Esophagus muscularis mucosa (tissue), 4 donors: ENCODE measurements around the gene S100P. TPM values are rescaled to one million over a fixed set of nuclear protein-coding genes. Genes with fewer than 3 reads are reported as not detected.

ENCODE experiments used
- DNase-seq: peaks from one replicate; pipeline ENCODE4 v3.0.0-alpha.2; 2017; ENCODE audit errors: extremely low spot score
- H3K27ac ChIP-seq, 4 donors: fragments of 200-600 bp; sonication (generic); replicated peaks in 1 of 4; 1 replicate in 3 of 4; 2 replicates in 1 of 4; pipeline ENCODE4 v1.5.1; 2016 to 2019; ENCODE audit warnings: mild to moderate bottlenecking in 1 of 4
- H3K27me3 ChIP-seq, 4 donors: fragments of 200-600 bp; sonication (generic); one replicate each; pipeline versions ENCODE4 v1.5.1 to v1.6.0; 2016 to 2019
- H3K36me3 ChIP-seq, 4 donors: fragments of 200-600 bp; sonication (generic); one replicate each; pipeline ENCODE4 v1.5.1; 2016 to 2019
- H3K4me1 ChIP-seq, 4 donors: fragments of 200-600 bp; sonication (generic); one replicate each; pipeline ENCODE4 v1.5.1; 2016 to 2019
- H3K4me3 ChIP-seq, 4 donors: fragments of 200-600 bp; sonication (generic); 1 replicate in 2 of 4; 2 replicates in 2 of 4; pipeline ENCODE4 v1.5.1; 2016 to 2019; ENCODE audit warnings: mild to moderate bottlenecking in 4 of 4, moderate library complexity in 1 of 4
- H3K9me3 ChIP-seq, 4 donors: fragments of 200-600 bp; sonication (generic); 1 replicate in 3 of 4; 2 replicates in 1 of 4; pipeline ENCODE4 v1.5.1; 2016 to 2019
- CTCF ChIP-seq, 3 experiments: fragments of 200-600 bp in 2 of 3; fragments of 450-650 bp in 1 of 3; sonication (generic) in 2 of 3; IDR thresholded peaks; one replicate each; pipeline ENCODE4 v1.5.1; 2017 to 2019; ENCODE audit warnings: antibody characterized with exemption in 3 of 3, mild to moderate bottlenecking in 2 of 3, moderate library complexity in 1 of 3
- EP300 ChIP-seq: sonication (generic); formaldehyde crosslinking; IDR thresholded peaks from one replicate; pipeline ENCODE4 v1.6.1; 2017; ENCODE audit warnings: antibody characterized with exemption
- POLR2A ChIP-seq: fragments of 450-650 bp; IDR thresholded peaks from one replicate; pipeline ENCODE4 v1.6.1; 2017; ENCODE audit warnings: antibody characterized with exemption, moderate library complexity, mild to moderate bottlenecking, low read depth
- POLR2AphosphoS5 ChIP-seq, 2 donors: sonication (generic); formaldehyde crosslinking; IDR thresholded peaks; one replicate each; pipeline ENCODE4 v1.6.1; 2017; ENCODE audit warnings: antibody characterized with exemption in 2 of 2
- whole genome bisulfite sequencing: methylation state at CpG from one replicate; pipeline ENCODE4 v1.1.5; 2018; 5-methylcytosine and 5-hydroxymethylcytosine counted together
- intact Hi-C: fragments of 100-400 bp; cut with DNase I; formaldehyde crosslinking; loops from one replicate; pipeline ENCODE4 v1.15.1; 2023
- total RNA-seq, 4 donors: library from RNA; depleted of rRNA; stranded (reverse); fragments of >200 nt; gene quantifications; one replicate each; pipeline versions ENCODE4 v1.1.0 to v1.2.1, GENCODE V29; 2016

S100P gene
- total RNA-seq, 4 donors from 2014 or later: 0.99 TPM; not detected in 3

GRCh38 chr4:6676722-6677558, 16.7 kb upstream of the S100P start:
- intact Hi-C loops: loop anchor here (5.0 kb wide), 1 partner anchor 35 kb away; the partner anchor contains the start of gene MRFAP1
- WGBS: 76% methylated on average over 20 of the region's 21 CpGs
- Histone ChIP-seq H3K9me3 (no peaks in the 10 kb centered on the region), H3K36me3 (peaks cover 0 to 9% (median 1%) of the 10 kb centered on the region in 4 donors), H3K27me3 (no peaks in the 10 kb centered on the region), H3K27ac (peak overlapping the region in 2 of 4 donors; percentile 22 to 65), H3K4me3 (no peak overlapping the region), H3K4me1 (peaks cover 27 to 48% (median 46%) of the 10 kb centered on the region in 4 donors)
- no peak for DNase-seq
- TF ChIP-seq CTCF (IDR thresholded peaks at IDR 0.05) (no peak), POLR2A (no peak)

GRCh38 chr4:6680372-6681034, 13.2 kb upstream of the S100P start:
- H3K4me1 ChIP-seq: peaks cover 20 to 24% (median 22%) of the 10 kb centered on the region in 4 donors
- no peaks in the 10 kb centered on the region for H3K27me3 ChIP-seq
- no peaks in the 10 kb centered on the region for H3K9me3 ChIP-seq
- no peak for DNase-seq
- intact Hi-C loops: no loop called here
- TF ChIP-seq POLR2AphosphoS5 (IDR thresholded peaks at IDR 0.05) (no peak), CTCF (IDR thresholded peaks at IDR 0.05) (no peak), EP300 (no peak), POLR2A (no peak)
- 81% methylated on average over 10 of the region's 10 CpGs for WGBS
- no peak overlapping the region for H3K27ac ChIP-seq
- H3K4me3 ChIP-seq: no peak overlapping the region
- peaks cover 0 to 9% (median 1%) of the 10 kb centered on the region in 4 donors for H3K36me3 ChIP-seq

- Histone ChIP-seq H3K27ac (no peak overlapping the region), H3K4me1 (peaks cover 13 to 17% (median 16%) of the 10 kb centered on the region in 4 donors), H3K9me3 (no peaks in the 10 kb centered on the region), H3K4me3 (no peak overlapping the region), H3K27me3 (no peaks in the 10 kb centered on the region), H3K36me3 (peaks cover 0 to 5% (median 0%) of the 10 kb centered on the region in 4 donors)
- DNase-seq: no peak
- 93% methylated on average over 9 of the region's 9 CpGs for WGBS
- intact Hi-C loops: no loop called here
- no peak for TF ChIP-seq POLR2A
- peak in 1 of 3 experiments; percentile 6 for TF ChIP-seq CTCF (IDR thresholded peaks at IDR 0.05)
- no peak for TF ChIP-seq POLR2AphosphoS5 (IDR thresholded peaks at IDR 0.05)
Measured at GRCh38 chr4:6681191-6681590, 12.5 kb upstream of the S100P start.

GRCh38 chr4:6682862-6683590, 10.7 kb upstream of the S100P start:
- no peaks in the 10 kb centered on the region for H3K9me3 ChIP-seq
- no peaks in the 10 kb centered on the region for H3K27me3 ChIP-seq
- DNase-seq: no peak
- H3K36me3 ChIP-seq: peaks cover 0 to 3% (median 0%) of the 10 kb centered on the region in 4 donors
- TF ChIP-seq POLR2A (no peak), POLR2AphosphoS5 (IDR thresholded peaks at IDR 0.05) (no peak), EP300 (no peak), CTCF (IDR thresholded peaks at IDR 0.05) (no peak)
- no peaks in the 10 kb centered on the region for H3K4me1 ChIP-seq
- intact Hi-C loops: no loop called here
- H3K27ac ChIP-seq: no peak overlapping the region
- WGBS: 82% methylated on average over 11 of the region's 11 CpGs
- H3K4me3 ChIP-seq: no peak overlapping the region
